GM23248 (cell line): Measurements from ENCODE around the gene MCTS1.

Experiments used
- EZH2 ChIP-seq: fragments of 200-600 bp; sonication (generic); IDR thresholded peaks from 2 replicates; pipeline ENCODE4 v1.6.1; 2018; ENCODE audit warnings: antibody characterized with exemption, mild to moderate bottlenecking; ENCODE audit not compliant: insufficient read depth, poor library complexity, severe bottlenecking
- EZH2phosphoT487 ChIP-seq: fragments of 200-600 bp; sonication (generic); IDR thresholded peaks from 2 replicates; pipeline ENCODE4 v1.6.1; 2018; ENCODE audit warnings: antibody characterized with exemption, moderate library complexity, mild to moderate bottlenecking, low read depth; ENCODE audit not compliant: insufficient read depth

DNA sequence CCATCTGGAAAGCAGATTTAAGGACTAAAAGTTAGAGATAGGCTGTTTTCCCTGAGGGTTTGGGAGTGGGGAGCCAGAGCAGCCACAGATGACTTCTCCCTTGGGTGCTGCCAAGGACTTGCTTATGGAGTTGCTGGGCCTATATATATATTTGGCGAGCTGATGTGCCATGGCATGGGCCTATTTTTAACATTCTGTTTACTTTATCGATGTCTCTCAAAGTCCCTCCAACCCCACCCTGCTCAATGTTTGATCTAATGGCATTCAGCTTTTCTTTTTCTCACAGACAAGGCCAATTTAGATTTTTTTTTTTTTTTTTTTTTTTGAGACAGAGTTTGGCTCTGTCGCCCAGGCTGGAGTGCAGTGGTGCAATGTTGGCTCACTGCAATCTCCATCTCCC lies 37.1 kb upstream of the MCTS1 start:
- TF ChIP-seq EZH2 (no peak), EZH2phosphoT487 (no peak)
